Trophoblast cell (in vitro differentiated cells and primary cell): ENCODE data around the gene TTLL6.

ENCODE experiments used
- DNase-seq, 2 donors: peaks; one replicate each; pipeline ENCODE4 v3.0.0-alpha.2; 2016
- H2AFZ ChIP-seq: 2 replicates; pipeline ENCODE4 v1.6.1; 2013; ENCODE audit warnings: low read length, moderate library complexity, mild to moderate bottlenecking; ENCODE audit not compliant: insufficient read depth, poor library complexity
- H2AK5ac ChIP-seq: 2 replicates; pipeline ENCODE4 v1.6.1; 2013; ENCODE audit warnings: mild to moderate bottlenecking, low read length
- H2BK120ac ChIP-seq: 2 replicates; pipeline ENCODE4 v1.6.1; 2013; ENCODE audit warnings: low read length, mild to moderate bottlenecking, moderate library complexity; ENCODE audit not compliant: insufficient read depth, poor library complexity
- H2BK12ac ChIP-seq: 2 replicates; pipeline ENCODE4 v1.6.1; 2013; ENCODE audit warnings: mild to moderate bottlenecking, low read length, moderate library complexity
- H2BK5ac ChIP-seq: 2 replicates; pipeline ENCODE4 v1.6.1; 2013; ENCODE audit warnings: low read length, low read depth, moderate library complexity, mild to moderate bottlenecking; ENCODE audit not compliant: poor library complexity
- H3K14ac ChIP-seq: 2 replicates; pipeline ENCODE4 v1.6.1; 2013; ENCODE audit warnings: mild to moderate bottlenecking, low read length
- H3K18ac ChIP-seq: 2 replicates; pipeline ENCODE4 v1.6.1; 2013; ENCODE audit warnings: mild to moderate bottlenecking, low read length
- H3K23ac ChIP-seq: 2 replicates; pipeline ENCODE4 v1.6.1; 2013; ENCODE audit warnings: low read length
- H3K27ac ChIP-seq: 2 replicates; pipeline ENCODE4 v1.5.1; 2013; ENCODE audit warnings: low read depth, mild to moderate bottlenecking, inconsistent platforms, low read length, moderate library complexity
- H3K27me3 ChIP-seq: 2 replicates; pipeline ENCODE4 v1.6.1; 2013; ENCODE audit warnings: inconsistent platforms, mild to moderate bottlenecking, low read length, moderate library complexity; ENCODE audit not compliant: insufficient read depth
- H3K36me3 ChIP-seq, 2 experiments: 1 replicate in 1 of 2; 2 replicates in 1 of 2; pipeline ENCODE4 v1.6.1; 2013; ENCODE audit warnings: low read length in 2 of 2, mild to moderate bottlenecking in 2 of 2, moderate library complexity in 1 of 2; ENCODE audit not compliant: insufficient read depth in 2 of 2, control insufficient read depth in 1 of 2
- H3K4ac ChIP-seq: 2 replicates; pipeline ENCODE4 v1.6.1; 2013; ENCODE audit warnings: low read depth, mild to moderate bottlenecking, low read length, moderate library complexity
- H3K4me1 ChIP-seq, 2 experiments: 1 replicate in 1 of 2; 2 replicates in 1 of 2; pipeline ENCODE4 v1.6.1; 2013; ENCODE audit warnings: low read length in 2 of 2, mild to moderate bottlenecking in 2 of 2, moderate library complexity in 1 of 2; ENCODE audit not compliant: insufficient read depth in 2 of 2, control insufficient read depth in 1 of 2
- H3K4me2 ChIP-seq: 2 replicates; pipeline ENCODE4 v1.6.1; 2013; ENCODE audit warnings: inconsistent platforms, mild to moderate bottlenecking, low read length, moderate library complexity
- H3K4me3 ChIP-seq: 2 replicates; pipeline ENCODE4 v1.5.1; 2013; ENCODE audit warnings: mild to moderate bottlenecking, low read depth, low read length, inconsistent platforms
- H3K79me1 ChIP-seq: one replicate; pipeline ENCODE4 v1.6.1; 2013; ENCODE audit warnings: low read length
- H3K79me2 ChIP-seq: 2 replicates; pipeline ENCODE4 v1.6.1; 2013; ENCODE audit warnings: low read length, mild to moderate bottlenecking; ENCODE audit not compliant: control insufficient read depth, insufficient read depth, poor library complexity
- H3K9ac ChIP-seq: 2 replicates; pipeline ENCODE4 v1.6.1; 2013; ENCODE audit warnings: mild to moderate bottlenecking, low read length
- H3K9me3 ChIP-seq: 2 replicates; pipeline ENCODE4 v1.6.1; 2013; ENCODE audit warnings: low read depth, mild to moderate bottlenecking, control low read depth, inconsistent platforms, low read length; ENCODE audit not compliant: insufficient read depth
- H4K12ac ChIP-seq: 2 replicates; pipeline ENCODE4 v1.6.1; 2013; ENCODE audit warnings: low read depth, mild to moderate bottlenecking, low read length, moderate library complexity
- H4K8ac ChIP-seq: 2 replicates; pipeline ENCODE4 v1.6.1; 2013; ENCODE audit warnings: low read depth, mild to moderate bottlenecking, low read length, moderate library complexity
- H4K91ac ChIP-seq: one replicate; pipeline ENCODE4 v1.6.1; 2013; ENCODE audit warnings: low read depth, mild to moderate bottlenecking, low read length, moderate library complexity
- WGBS: extraction: QIAGEN DNeasy Blood & Tissue Kit; methylation state at CpG from one replicate; pipeline ENCODE4 v1.1.7; 2013; ENCODE audit warnings: missing lambda C conversion rate; ENCODE audit not compliant: insufficient read length, insufficient coverage; ENCODE audit errors: extremely low coverage; 5-methylcytosine and 5-hydroxymethylcytosine counted together

Gene TTLL6

GRCh38 chr17:48815311-48815710 is 1.7 kb downstream of the TTLL6 start:
- H3K18ac ChIP-seq = no peak overlapping the region
- no peak overlapping the region for H3K4me3 ChIP-seq
- peaks cover 5 to 8% of the 10 kb centered on the region in 2 experiments for H3K4me1 ChIP-seq
- H4K91ac ChIP-seq = no peak overlapping the region
- no CpG with 5 or more reads among the region's 3 CpGs for WGBS
- H3K23ac ChIP-seq = no peak overlapping the region
- no peak overlapping the region for H3K4me2 ChIP-seq
- H3K27ac ChIP-seq = no peak overlapping the region
- no peak overlapping the region for H2BK12ac ChIP-seq
- no peaks in the 10 kb centered on the region for H3K9me3 ChIP-seq
- H3K79me1 ChIP-seq = no peaks in the 10 kb centered on the region
- H3K36me3 ChIP-seq = no peaks in the 10 kb centered on the region
- no peak for DNase-seq
- H2BK120ac ChIP-seq = no peak overlapping the region
- H3K27me3 ChIP-seq = peaks cover 6% of the 10 kb centered on the region
- H2AK5ac ChIP-seq = no peak overlapping the region
- no peak overlapping the region for H3K4ac ChIP-seq
- H4K8ac ChIP-seq = no peak overlapping the region
- H2AFZ ChIP-seq = no peak overlapping the region
- no peak overlapping the region for H4K12ac ChIP-seq
- no peak overlapping the region for H3K9ac ChIP-seq
- no peaks in the 10 kb centered on the region for H3K79me2 ChIP-seq
- H3K14ac ChIP-seq = no peak overlapping the region
- H2BK5ac ChIP-seq = no peak overlapping the region

DNA sequence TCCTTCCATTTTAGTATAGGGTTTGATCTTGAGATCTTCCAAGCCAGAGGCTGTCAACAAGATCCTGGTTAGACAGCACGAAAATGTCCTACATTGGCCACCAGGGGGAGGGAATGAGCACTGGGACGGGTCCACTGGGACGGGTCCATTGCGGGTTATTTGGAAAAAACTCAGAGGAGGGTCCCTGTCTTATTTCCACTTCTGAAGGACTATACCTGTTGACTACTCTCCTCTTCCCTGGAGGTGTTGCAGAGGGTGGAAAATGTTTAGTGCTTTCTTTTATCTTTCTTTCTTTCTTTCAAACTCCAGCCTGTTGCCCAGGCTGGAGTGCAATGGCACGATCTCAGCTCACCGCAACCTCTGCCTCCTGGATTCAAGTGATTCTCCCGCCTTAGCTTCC is 2.5 kb downstream of the TTLL6 start:
- Histone ChIP-seq H3K4me2 (no peak overlapping the region), H3K4me1 (peaks cover 5 to 8% of the 10 kb centered on the region in 2 experiments), H4K91ac (no peak overlapping the region), H2AK5ac (no peak overlapping the region), H2AFZ (no peak overlapping the region), H4K12ac (no peak overlapping the region), H3K9me3 (no peaks in the 10 kb centered on the region), H4K8ac (no peak overlapping the region), H3K14ac (no peak overlapping the region), H3K27me3 (peaks cover 6% of the 10 kb centered on the region), H3K9ac (no peak overlapping the region), H3K27ac (no peak overlapping the region), H3K36me3 (no peaks in the 10 kb centered on the region), H3K79me2 (no peaks in the 10 kb centered on the region), H3K4ac (no peak overlapping the region), H2BK120ac (no peak overlapping the region), H2BK5ac (no peak overlapping the region), H3K23ac (no peak overlapping the region), H3K4me3 (no peak overlapping the region), H2BK12ac (no peak overlapping the region), H3K18ac (no peak overlapping the region), H3K79me1 (no peaks in the 10 kb centered on the region)
- WGBS = no CpG with 5 or more reads among the region's 7 CpGs
- DNase-seq = peak; percentile 33 to 81

- Histone ChIP-seq H3K14ac (no peak overlapping the region), H2AK5ac (no peak overlapping the region)
Observed at GRCh38 chr17:48812001-48812400, 5.0 kb downstream of the TTLL6 start.

DNA sequence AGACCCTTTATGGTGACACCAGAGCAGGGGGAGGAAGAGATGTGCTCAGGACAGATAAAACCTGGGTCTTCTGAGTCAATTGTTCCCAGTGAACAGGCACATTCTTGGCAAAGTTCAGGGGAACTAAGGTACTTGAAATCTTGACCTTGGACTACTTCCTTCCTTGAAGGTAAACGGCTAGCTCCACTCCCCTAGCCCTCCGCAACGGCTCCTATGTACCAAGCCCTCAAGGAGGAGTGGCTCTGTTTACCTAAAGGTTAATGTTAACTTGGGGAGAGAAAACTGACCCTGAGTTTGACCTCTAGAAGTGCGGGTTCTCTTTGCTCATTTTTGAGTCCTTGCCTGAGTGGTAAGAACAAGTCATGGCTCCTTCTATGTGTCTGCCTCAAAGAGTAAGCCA is 7.8 kb downstream of the TTLL6 start:
- no peaks in the 10 kb centered on the region for H3K79me2 ChIP-seq
- no peak overlapping the region for H3K23ac ChIP-seq
- no peak overlapping the region for H4K12ac ChIP-seq
- H2AK5ac ChIP-seq = no peak overlapping the region
- H3K27me3 ChIP-seq = no peaks in the 10 kb centered on the region
- no peak for DNase-seq
- H2AFZ ChIP-seq = no peak overlapping the region
- no peak overlapping the region for H2BK5ac ChIP-seq
- H4K8ac ChIP-seq = no peak overlapping the region
- H3K4me3 ChIP-seq = no peak overlapping the region
- H3K36me3 ChIP-seq = no peaks in the 10 kb centered on the region
- no peak overlapping the region for H2BK120ac ChIP-seq
- no peak overlapping the region for H3K27ac ChIP-seq
- no peaks in the 10 kb centered on the region for H3K79me1 ChIP-seq
- no peak overlapping the region for H3K14ac ChIP-seq
- no peak overlapping the region for H3K9ac ChIP-seq
- no peak overlapping the region for H4K91ac ChIP-seq
- H3K18ac ChIP-seq = no peak overlapping the region
- no peak overlapping the region for H2BK12ac ChIP-seq
- WGBS = no CpG with 5 or more reads among the region's 4 CpGs
- H3K4me1 ChIP-seq = no peaks in the 10 kb centered on the region
- H3K9me3 ChIP-seq = no peaks in the 10 kb centered on the region
- no peak overlapping the region for H3K4ac ChIP-seq
- H3K4me2 ChIP-seq = no peak overlapping the region

More at GRCh38 chr17:48812001-48812400, 5.0 kb downstream of the TTLL6 start:
- Histone ChIP-seq H3K4me1 (peaks cover 2 to 3% of the 10 kb centered on the region in 2 experiments), H3K4ac (no peak overlapping the region), H3K36me3 (no peaks in the 10 kb centered on the region), H4K12ac (no peak overlapping the region), H3K9me3 (no peaks in the 10 kb centered on the region), H3K27ac (no peak overlapping the region), H3K27me3 (peaks cover 6% of the 10 kb centered on the region), H2BK5ac (no peak overlapping the region), H4K91ac (no peak overlapping the region), H2AFZ (no peak overlapping the region), H3K4me3 (no peak overlapping the region), H3K9ac (no peak overlapping the region), H3K23ac (no peak overlapping the region), H4K8ac (no peak overlapping the region), H3K18ac (no peak overlapping the region), H3K79me2 (no peaks in the 10 kb centered on the region), H2BK120ac (no peak overlapping the region), H3K79me1 (no peaks in the 10 kb centered on the region), H2BK12ac (no peak overlapping the region), H3K4me2 (no peak overlapping the region)
- DNase-seq = no peak
- WGBS = no CpG with 5 or more reads among the region's 3 CpGs
